HCT116 (cell line): ENCODE results near the gene MAP7. TPM values are rescaled to one million over a fixed set of nuclear protein-coding genes. Genes with fewer than 3 reads are reported as not detected.

Source experiments
- ATAC-seq: fragments of 200-7000 bp; cut with Tn5 transposase; 2 replicates; pipeline ENCODE4 v1.9.1; 2020; ENCODE audit warnings: mild to moderate bottlenecking, moderate library complexity
- BruUV-seq: library from RNA; stranded (reverse); fragments of 400-500 nt; replicated peaks from 2 replicates; lab custom pipeline; 2021; lab: Mats Ljungman, UMichigan
- CTCF ChIA-PET: fragments of 300-600 bp; sonication (Branson Sonifier 250); formaldehyde crosslinking; loops from one replicate; lab custom pipeline; 2021; ENCODE audit warnings: antibody characterized with exemption; lab: Charles Lee
- POLR2A ChIA-PET: fragments of 300-600, 350-600 bp; sonication (Branson Sonifier 250); formaldehyde crosslinking; loops from one replicate; lab custom pipeline; 2021; ENCODE audit warnings: antibody characterized with exemption; lab: Charles Lee
- RAD21 ChIA-PET, 2 experiments: fragments of 300-600 bp; sonication (Branson Sonifier 250); formaldehyde crosslinking; loops; one replicate each; lab custom pipeline; 2023; ENCODE audit warnings: low total read pairs in 2 of 2; ENCODE audit not compliant: uncharacterized antibody in 2 of 2, unreplicated experiment in 2 of 2, low non-redundant PET in 1 of 2; lab: Charles Lee
- DNase-seq: peaks from one replicate; pipeline ENCODE4 v3.0.0-alpha.2; 2010; ENCODE audit warnings: low read depth, low spot score
- H2AFZ ChIP-seq: fragments of 200-600 bp; shearing (Covaris generic), sonication (generic); 2 replicates; pipeline ENCODE4 v1.6.1; 2017; ENCODE audit warnings: low read depth, mixed run types, mixed read lengths, antibody characterized with exemption, low read length; ENCODE audit not compliant: poor library complexity, severe bottlenecking
- H3K27ac ChIP-seq: 2 replicates; pipeline ENCODE4 v1.5.1; 2012; ENCODE audit warnings: low read depth, low read length
- H3K27me3 ChIP-seq: fragments of 200-600 bp; sonication (generic); 2 replicates; pipeline ENCODE4 v1.6.1; 2016; ENCODE audit warnings: mixed run types, low read length, mixed read lengths; ENCODE audit not compliant: insufficient read depth
- H3K36me3 ChIP-seq, 2 experiments: fragments of 200-500 bp in 1 of 2; fragments of 200-600 bp in 1 of 2; sonication (Bioruptor generic) in 1 of 2; sonication (generic) in 1 of 2; 2 replicates each; pipeline versions ENCODE4 v1.5.1 to v1.6.1; 2014 to 2016; ENCODE audit warnings: low read length in 2 of 2, inconsistent platforms in 1 of 2, mixed read lengths in 1 of 2, mixed run types in 1 of 2; ENCODE audit not compliant: insufficient read depth in 2 of 2, control insufficient read depth in 1 of 2
- H3K4me1 ChIP-seq, 2 experiments: fragments of 200-600 bp in 1 of 2; sonication (generic) in 1 of 2; 2 replicates each; pipeline versions ENCODE4 v1.5.1 to v1.6.1; 2012 to 2017; ENCODE audit warnings: low read length in 2 of 2, inconsistent platforms in 1 of 2, mild to moderate bottlenecking in 1 of 2, mixed read lengths in 1 of 2, mixed run types in 1 of 2, moderate library complexity in 1 of 2; ENCODE audit not compliant: insufficient read depth in 2 of 2, control insufficient read depth in 1 of 2
- H3K4me2 ChIP-seq: fragments of 200-600 bp; sonication (generic); 2 replicates; pipeline ENCODE4 v1.6.1; 2017; ENCODE audit warnings: mixed run types, low read length, mixed read lengths
- H3K4me3 ChIP-seq, 2 experiments: fragments of 200-600 bp in 1 of 2; sonication (generic) in 1 of 2; replicated peaks in 1 of 2; 2 replicates each; pipeline ENCODE4 v1.5.1; 2011 to 2016; ENCODE audit warnings: low read length in 2 of 2, control low read depth in 1 of 2, low read depth in 1 of 2, mild to moderate bottlenecking in 1 of 2, mixed read lengths in 1 of 2, mixed run types in 1 of 2
- H3K79me2 ChIP-seq: fragments of 200-600 bp; sonication (generic); 2 replicates; pipeline ENCODE4 v1.6.1; 2017; ENCODE audit warnings: mild to moderate bottlenecking, mixed run types, low read length, moderate library complexity, mixed read lengths; ENCODE audit not compliant: insufficient read depth
- H3K9ac ChIP-seq: fragments of 200-600 bp; sonication (generic); 2 replicates; pipeline ENCODE4 v1.6.1; 2016; ENCODE audit warnings: low read length, mixed read lengths
- H3K9me2 ChIP-seq: fragments of 200-600 bp; sonication (generic), shearing (Covaris generic); 2 replicates; pipeline ENCODE4 v1.6.1; 2017; ENCODE audit warnings: mixed run types, mild to moderate bottlenecking, moderate library complexity; ENCODE audit not compliant: insufficient read depth
- H3K9me3 ChIP-seq, 2 experiments: fragments of 200-500 bp in 1 of 2; fragments of 200-600 bp in 1 of 2; sonication (Bioruptor generic) in 1 of 2; sonication (generic) in 1 of 2; 2 replicates each; pipeline ENCODE4 v1.6.1; 2014 to 2017; ENCODE audit warnings: low read length in 2 of 2, mixed read lengths in 2 of 2, inconsistent platforms in 1 of 2, low read depth in 1 of 2, mild to moderate bottlenecking in 1 of 2, mixed run types in 1 of 2, moderate library complexity in 1 of 2; ENCODE audit not compliant: control insufficient read depth in 1 of 2, insufficient read depth in 1 of 2
- H4K20me1 ChIP-seq: fragments of 200-600 bp; sonication (generic), shearing (Covaris generic); 2 replicates; pipeline ENCODE4 v1.6.1; 2017; ENCODE audit warnings: mixed run types, mild to moderate bottlenecking, moderate library complexity; ENCODE audit not compliant: insufficient read depth
- CBX3 ChIP-seq: IDR thresholded peaks from 2 replicates; pipeline ENCODE4 v1.6.1; 2012; ENCODE audit warnings: low read depth
- CEBPB ChIP-seq: IDR thresholded peaks from 2 replicates; pipeline ENCODE4 v1.6.1; 2012; ENCODE audit warnings: low read depth
- EGR1 ChIP-seq: IDR thresholded peaks from 2 replicates; pipeline ENCODE4 v1.6.1; 2012; ENCODE audit warnings: low read depth
- RAD21 ChIP-seq: IDR thresholded peaks from 2 replicates; pipeline ENCODE4 v1.6.1; 2012; ENCODE audit warnings: low read depth, mild to moderate bottlenecking
- SIN3A ChIP-seq: IDR thresholded peaks from 2 replicates; pipeline ENCODE4 v1.6.1; 2012; ENCODE audit warnings: low read depth
- SP1 ChIP-seq: IDR thresholded peaks from 2 replicates; pipeline ENCODE4 v1.6.1; 2012; ENCODE audit warnings: low read depth
- SRF ChIP-seq: IDR thresholded peaks from 2 replicates; pipeline ENCODE4 v1.6.1; 2012; ENCODE audit warnings: low read depth
- YY1 ChIP-seq: IDR thresholded peaks from 2 replicates; pipeline ENCODE4 v1.6.1; 2011; ENCODE audit warnings: low read length, low read depth, moderate library complexity, mild to moderate bottlenecking; ENCODE audit not compliant: insufficient replicate concordance; ENCODE audit errors: extremely low read depth
- ZFX ChIP-seq: fragments of 450-650 bp; IDR thresholded peaks from 2 replicates; pipeline ENCODE4 v1.6.1; 2017
- intact Hi-C: fragments of 100-400 bp; cut with micrococcal nuclease; formaldehyde crosslinking; loops from 2 replicates; pipeline ENCODE4 v1.10.0; 2022
- total RNA-seq: library from RNA; stranded (reverse); gene quantifications from one replicate; pipeline ENCODE4 v1.2.1, GENCODE V29; 2021; ENCODE audit not compliant: unreplicated experiment
- TF ChIP-seq, protein P1 (sequence below), 3 experiments: fragments of 200-600 bp in 1 of 3; sonication (generic) in 1 of 3; IDR thresholded peaks in 2 of 3; conservative IDR thresholded peaks in 1 of 3; 2 replicates each; pipeline ENCODE4 v1.5.1; 2012 to 2017; ENCODE audit warnings: low read depth in 2 of 3, low read length in 2 of 3, antibody characterized with exemption in 1 of 3, borderline replicate concordance in 1 of 3, control low read depth in 1 of 3, mild to moderate bottlenecking in 1 of 3, mixed read lengths in 1 of 3, mixed run types in 1 of 3, moderate library complexity in 1 of 3; ENCODE audit not compliant: insufficient read depth in 1 of 3
- TF ChIP-seq, protein P2 (sequence below): IDR thresholded peaks from 2 replicates; pipeline ENCODE4 v1.6.1; 2011; ENCODE audit warnings: mild to moderate bottlenecking, low read length, moderate library complexity; ENCODE audit not compliant: insufficient replicate concordance; ENCODE audit errors: extremely low read depth
- TF ChIP-seq, protein P3 (sequence below): IDR thresholded peaks from 2 replicates; pipeline ENCODE4 v1.6.1; 2012
- TF ChIP-seq, protein P4 (sequence below): IDR thresholded peaks from 2 replicates; pipeline ENCODE4 v1.6.1; 2012; ENCODE audit warnings: low read depth

MAP7 gene
- total RNA-seq, 1 experiment from 2014 or later, result 35.5 TPM

DNA sequence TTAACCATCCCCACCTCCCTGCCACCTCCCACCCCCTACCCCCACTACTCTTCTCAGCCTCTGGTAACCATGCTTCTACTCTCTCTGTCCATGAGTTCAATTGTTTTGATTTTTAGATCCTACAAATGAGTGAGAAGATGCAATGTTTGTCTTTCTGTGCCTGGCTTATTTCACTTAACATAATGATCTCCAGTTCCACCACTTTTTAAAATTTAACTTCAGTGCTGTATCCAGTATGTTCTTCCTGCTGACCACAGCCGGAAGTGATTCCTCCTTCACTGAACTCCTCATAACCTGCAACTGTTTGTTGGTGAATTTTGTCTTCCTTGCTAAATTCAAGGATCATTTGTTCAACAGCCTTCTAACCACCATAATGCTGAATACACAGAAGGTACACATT, 3.9 kb downstream of the MAP7 start:
- intact Hi-C loops, result loop anchor here (5.0 kb wide), 1 partner anchor 169 kb away; no protein-coding TSS in a partner anchor
- DNase-seq (no peak), ATAC-seq (no peak)
- H3K79me2 ChIP-seq, result peaks cover 65% of the 10 kb centered on the region
- H3K9me3 ChIP-seq, result no peaks in the 10 kb centered on the region
- no peaks in the 10 kb centered on the region for H3K9me2 ChIP-seq
- H2AFZ ChIP-seq, result no peak overlapping the region
- ChIA-PET RAD21 (no interaction called here), CTCF (interaction anchor here (1.0 to 1.3 kb wide), 2 partner anchors 64 to 229 kb away, joined by 3 to 5 read pairs; no protein-coding TSS in a partner anchor)
- H3K27ac ChIP-seq, result no peak overlapping the region
- peaks cover 6 to 17% of the 10 kb centered on the region in 2 experiments; a peak in 3 of 4 replicates for H3K4me1 ChIP-seq
- TF ChIP-seq, protein P1, sequence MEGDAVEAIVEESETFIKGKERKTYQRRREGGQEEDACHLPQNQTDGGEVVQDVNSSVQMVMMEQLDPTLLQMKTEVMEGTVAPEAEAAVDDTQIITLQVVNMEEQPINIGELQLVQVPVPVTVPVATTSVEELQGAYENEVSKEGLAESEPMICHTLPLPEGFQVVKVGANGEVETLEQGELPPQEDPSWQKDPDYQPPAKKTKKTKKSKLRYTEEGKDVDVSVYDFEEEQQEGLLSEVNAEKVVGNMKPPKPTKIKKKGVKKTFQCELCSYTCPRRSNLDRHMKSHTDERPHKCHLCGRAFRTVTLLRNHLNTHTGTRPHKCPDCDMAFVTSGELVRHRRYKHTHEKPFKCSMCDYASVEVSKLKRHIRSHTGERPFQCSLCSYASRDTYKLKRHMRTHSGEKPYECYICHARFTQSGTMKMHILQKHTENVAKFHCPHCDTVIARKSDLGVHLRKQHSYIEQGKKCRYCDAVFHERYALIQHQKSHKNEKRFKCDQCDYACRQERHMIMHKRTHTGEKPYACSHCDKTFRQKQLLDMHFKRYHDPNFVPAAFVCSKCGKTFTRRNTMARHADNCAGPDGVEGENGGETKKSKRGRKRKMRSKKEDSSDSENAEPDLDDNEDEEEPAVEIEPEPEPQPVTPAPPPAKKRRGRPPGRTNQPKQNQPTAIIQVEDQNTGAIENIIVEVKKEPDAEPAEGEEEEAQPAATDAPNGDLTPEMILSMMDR (IDR thresholded peaks at IDR 0.05 in 2 of 3, conservative IDR thresholded peaks at IDR 0.05 in 1 of 3; ENCODE audit: borderline replicate concordance in 1 of 3, insufficient read depth in 1 of 3, low read depth in 2 of 3, low read length in 2 of 3), result no peak
- no peak for TF ChIP-seq SIN3A
- TF ChIP-seq, all 23 proteins: peak for 0
- Histone ChIP-seq H3K4me2 (no peak overlapping the region), H3K9ac (no peak overlapping the region), H3K36me3 (no peaks in the 10 kb centered on the region), H3K4me3 (no peak overlapping the region), H3K27me3 (no peaks in the 10 kb centered on the region), H4K20me1 (no peaks in the 10 kb centered on the region)
- POLR2A ChIA-PET, result no interaction called here
- BruUV-seq, result no TSS peak

DNA sequence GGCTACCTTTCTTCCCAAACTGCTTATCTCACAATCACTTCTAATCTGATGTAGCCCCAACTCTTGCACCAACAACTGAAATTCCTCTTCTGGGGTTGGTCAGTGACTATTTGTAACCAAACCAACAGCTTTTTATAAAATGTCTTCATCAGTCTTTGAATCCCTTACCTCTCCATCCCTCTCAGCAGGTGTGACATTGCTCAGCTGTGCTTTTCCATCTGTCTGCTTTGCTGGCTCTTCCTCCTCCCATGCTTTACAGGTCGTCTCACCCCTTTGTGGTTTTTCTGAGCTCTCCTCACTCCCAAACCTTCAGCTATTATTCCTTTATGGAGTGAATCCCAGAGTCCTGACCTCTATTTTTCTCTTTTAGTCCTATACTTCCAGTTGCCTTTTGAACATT, 5.9 kb downstream of the MAP7 start:
- Histone ChIP-seq H3K4me3 (no peak overlapping the region), H3K4me1 (peaks cover 6 to 9% of the 10 kb centered on the region in 2 experiments; a peak in 2 of 4 replicates), H3K36me3 (no peaks in the 10 kb centered on the region), H3K9me2 (no peaks in the 10 kb centered on the region), H3K9me3 (no peaks in the 10 kb centered on the region), H4K20me1 (no peaks in the 10 kb centered on the region), H3K9ac (no peak overlapping the region), H3K79me2 (peaks cover 78% of the 10 kb centered on the region), H3K4me2 (no peak overlapping the region), H3K27me3 (no peaks in the 10 kb centered on the region), H3K27ac (no peak overlapping the region), H2AFZ (no peak overlapping the region)
- intact Hi-C loops, result no loop called here
- DNase-seq (no peak), ATAC-seq (no peak)
- ChIA-PET CTCF (no interaction called here), POLR2A (no interaction called here), RAD21 (no interaction called here)
- no TSS peak for BruUV-seq
- TF ChIP-seq, protein P2, sequence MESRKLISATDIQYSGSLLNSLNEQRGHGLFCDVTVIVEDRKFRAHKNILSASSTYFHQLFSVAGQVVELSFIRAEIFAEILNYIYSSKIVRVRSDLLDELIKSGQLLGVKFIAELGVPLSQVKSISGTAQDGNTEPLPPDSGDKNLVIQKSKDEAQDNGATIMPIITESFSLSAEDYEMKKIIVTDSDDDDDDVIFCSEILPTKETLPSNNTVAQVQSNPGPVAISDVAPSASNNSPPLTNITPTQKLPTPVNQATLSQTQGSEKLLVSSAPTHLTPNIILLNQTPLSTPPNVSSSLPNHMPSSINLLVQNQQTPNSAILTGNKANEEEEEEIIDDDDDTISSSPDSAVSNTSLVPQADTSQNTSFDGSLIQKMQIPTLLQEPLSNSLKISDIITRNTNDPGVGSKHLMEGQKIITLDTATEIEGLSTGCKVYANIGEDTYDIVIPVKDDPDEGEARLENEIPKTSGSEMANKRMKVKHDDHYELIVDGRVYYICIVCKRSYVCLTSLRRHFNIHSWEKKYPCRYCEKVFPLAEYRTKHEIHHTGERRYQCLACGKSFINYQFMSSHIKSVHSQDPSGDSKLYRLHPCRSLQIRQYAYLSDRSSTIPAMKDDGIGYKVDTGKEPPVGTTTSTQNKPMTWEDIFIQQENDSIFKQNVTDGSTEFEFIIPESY, result no peak
- TF ChIP-seq, protein P3, sequence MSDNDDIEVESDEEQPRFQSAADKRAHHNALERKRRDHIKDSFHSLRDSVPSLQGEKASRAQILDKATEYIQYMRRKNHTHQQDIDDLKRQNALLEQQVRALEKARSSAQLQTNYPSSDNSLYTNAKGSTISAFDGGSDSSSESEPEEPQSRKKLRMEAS, result no peak
- TF ChIP-seq EGR1 (no peak), YY1 (no peak), RAD21 (no peak), CBX3 (no peak), SRF (no peak), ZFX (no peak), SP1 (no peak), CEBPB (no peak)
- TF ChIP-seq, protein P4, sequence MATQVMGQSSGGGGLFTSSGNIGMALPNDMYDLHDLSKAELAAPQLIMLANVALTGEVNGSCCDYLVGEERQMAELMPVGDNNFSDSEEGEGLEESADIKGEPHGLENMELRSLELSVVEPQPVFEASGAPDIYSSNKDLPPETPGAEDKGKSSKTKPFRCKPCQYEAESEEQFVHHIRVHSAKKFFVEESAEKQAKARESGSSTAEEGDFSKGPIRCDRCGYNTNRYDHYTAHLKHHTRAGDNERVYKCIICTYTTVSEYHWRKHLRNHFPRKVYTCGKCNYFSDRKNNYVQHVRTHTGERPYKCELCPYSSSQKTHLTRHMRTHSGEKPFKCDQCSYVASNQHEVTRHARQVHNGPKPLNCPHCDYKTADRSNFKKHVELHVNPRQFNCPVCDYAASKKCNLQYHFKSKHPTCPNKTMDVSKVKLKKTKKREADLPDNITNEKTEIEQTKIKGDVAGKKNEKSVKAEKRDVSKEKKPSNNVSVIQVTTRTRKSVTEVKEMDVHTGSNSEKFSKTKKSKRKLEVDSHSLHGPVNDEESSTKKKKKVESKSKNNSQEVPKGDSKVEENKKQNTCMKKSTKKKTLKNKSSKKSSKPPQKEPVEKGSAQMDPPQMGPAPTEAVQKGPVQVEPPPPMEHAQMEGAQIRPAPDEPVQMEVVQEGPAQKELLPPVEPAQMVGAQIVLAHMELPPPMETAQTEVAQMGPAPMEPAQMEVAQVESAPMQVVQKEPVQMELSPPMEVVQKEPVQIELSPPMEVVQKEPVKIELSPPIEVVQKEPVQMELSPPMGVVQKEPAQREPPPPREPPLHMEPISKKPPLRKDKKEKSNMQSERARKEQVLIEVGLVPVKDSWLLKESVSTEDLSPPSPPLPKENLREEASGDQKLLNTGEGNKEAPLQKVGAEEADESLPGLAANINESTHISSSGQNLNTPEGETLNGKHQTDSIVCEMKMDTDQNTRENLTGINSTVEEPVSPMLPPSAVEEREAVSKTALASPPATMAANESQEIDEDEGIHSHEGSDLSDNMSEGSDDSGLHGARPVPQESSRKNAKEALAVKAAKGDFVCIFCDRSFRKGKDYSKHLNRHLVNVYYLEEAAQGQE, result no peak
